H9 (cell line): Measurements from ENCODE around the gene CHTF8. TPM values are rescaled to one million over a fixed set of nuclear protein-coding genes. Genes with fewer than 3 reads are reported as not detected.

Experiments
- DNase-seq: peaks from one replicate; pipeline ENCODE4 v3.0.0-alpha.2; 2017
- H2AFZ ChIP-seq: one replicate; pipeline ENCODE4 v1.6.1; 2013; ENCODE audit warnings: mild to moderate bottlenecking, low read length, control low read depth, moderate library complexity
- H2AK5ac ChIP-seq: 2 replicates; pipeline ENCODE4 v1.6.1; 2013; ENCODE audit warnings: low read length, control low read depth, mixed read lengths; ENCODE audit not compliant: insufficient read length
- H2BK120ac ChIP-seq: one replicate; pipeline ENCODE4 v1.6.1; 2013; ENCODE audit warnings: low read depth, mild to moderate bottlenecking, low read length, control low read depth, inconsistent platforms; ENCODE audit not compliant: poor library complexity, severe bottlenecking
- H2BK12ac ChIP-seq: 2 replicates; pipeline ENCODE4 v1.6.1; 2013; ENCODE audit warnings: low read length, control low read depth, mixed read lengths, low read depth; ENCODE audit not compliant: insufficient read length
- H2BK15ac ChIP-seq: 2 replicates; pipeline ENCODE4 v1.6.1; 2013; ENCODE audit warnings: low read depth, low read length, control low read depth
- H2BK20ac ChIP-seq: one replicate; pipeline ENCODE4 v1.6.1; 2013; ENCODE audit warnings: low read depth, mild to moderate bottlenecking, low read length, control low read depth, inconsistent platforms; ENCODE audit not compliant: poor library complexity, severe bottlenecking
- H2BK5ac ChIP-seq: 2 replicates; pipeline ENCODE4 v1.6.1; 2013; ENCODE audit warnings: low read length, control low read depth, mixed read lengths; ENCODE audit not compliant: insufficient read length
- H3K14ac ChIP-seq: 2 replicates; pipeline ENCODE4 v1.6.1; 2013; ENCODE audit warnings: low read length, control low read depth; ENCODE audit not compliant: insufficient read depth
- H3K18ac ChIP-seq: 2 replicates; pipeline ENCODE4 v1.6.1; 2013; ENCODE audit warnings: low read depth, mild to moderate bottlenecking, mixed read lengths, low read length, control low read depth; ENCODE audit not compliant: insufficient read length
- H3K23ac ChIP-seq: 2 replicates; pipeline ENCODE4 v1.6.1; 2013; ENCODE audit warnings: low read length, control low read depth, mixed read lengths, low read depth; ENCODE audit not compliant: insufficient read length
- H3K23me2 ChIP-seq: 2 replicates; pipeline ENCODE4 v1.6.1; 2013; ENCODE audit warnings: low read depth, mild to moderate bottlenecking, mixed read lengths, low read length, control low read depth; ENCODE audit not compliant: insufficient read length, poor library complexity, severe bottlenecking
- H3K27ac ChIP-seq: 2 replicates; pipeline ENCODE4 v1.5.1; 2013; ENCODE audit warnings: low read length, control low read depth, mixed read lengths, low read depth; ENCODE audit not compliant: insufficient read length
- H3K27me3 ChIP-seq: 2 replicates; pipeline ENCODE4 v1.6.1; 2013; ENCODE audit warnings: low read length, control low read depth, inconsistent platforms; ENCODE audit not compliant: insufficient read depth
- H3K4ac ChIP-seq: 2 replicates; pipeline ENCODE4 v1.6.1; 2013; ENCODE audit warnings: low read depth, mild to moderate bottlenecking, control low read depth, inconsistent platforms, low read length, moderate library complexity
- H3K4me1 ChIP-seq: 2 replicates; pipeline ENCODE4 v1.6.1; 2013; ENCODE audit warnings: low read length, control low read depth, inconsistent platforms; ENCODE audit not compliant: insufficient read depth
- H3K4me2 ChIP-seq: 2 replicates; pipeline ENCODE4 v1.6.1; 2013; ENCODE audit warnings: low read length, control low read depth, mixed read lengths; ENCODE audit not compliant: insufficient read length, insufficient read depth
- H3K56ac ChIP-seq: 2 replicates; pipeline ENCODE4 v1.6.1; 2013; ENCODE audit warnings: low read depth, mild to moderate bottlenecking, mixed read lengths, low read length, control low read depth; ENCODE audit not compliant: insufficient read length
- H3K79me1 ChIP-seq: 2 replicates; pipeline ENCODE4 v1.6.1; 2013; ENCODE audit warnings: low read depth, mild to moderate bottlenecking, moderate library complexity, low read length, control low read depth, inconsistent platforms; ENCODE audit not compliant: insufficient read depth, poor library complexity, severe bottlenecking
- H3K79me2 ChIP-seq: 2 replicates; pipeline ENCODE4 v1.6.1; 2013; ENCODE audit warnings: low read length, control low read depth, inconsistent platforms; ENCODE audit not compliant: insufficient read depth
- H3K9ac ChIP-seq: 2 replicates; pipeline ENCODE4 v1.6.1; 2013; ENCODE audit warnings: low read length, control low read depth, mixed read lengths; ENCODE audit not compliant: insufficient read length; ENCODE audit errors: extremely low read depth
- H3K9me3 ChIP-seq: one replicate; pipeline ENCODE4 v1.6.1; 2013; ENCODE audit warnings: low read depth, low read length, inconsistent platforms; ENCODE audit not compliant: control insufficient read depth
- H3T11ph ChIP-seq: one replicate; pipeline ENCODE4 v1.6.1; 2013; ENCODE audit warnings: mild to moderate bottlenecking, low read length, control low read depth, inconsistent platforms
- H4K20me1 ChIP-seq: one replicate; pipeline ENCODE4 v1.6.1; 2013; ENCODE audit not compliant: control insufficient read depth, insufficient read length, insufficient read depth
- H4K5ac ChIP-seq: 2 replicates; pipeline ENCODE4 v1.6.1; 2013; ENCODE audit warnings: low read depth, mild to moderate bottlenecking, mixed read lengths, low read length, control low read depth; ENCODE audit not compliant: insufficient read length
- H4K8ac ChIP-seq: replicated peaks from 2 replicates; pipeline ENCODE4 v1.6.1; 2013; ENCODE audit warnings: low read length, control low read depth, mixed read lengths, low read depth; ENCODE audit not compliant: insufficient read length
- H4K91ac ChIP-seq: 2 replicates; pipeline ENCODE4 v1.6.1; 2013; ENCODE audit warnings: low read depth, mild to moderate bottlenecking, moderate library complexity, mixed read lengths, low read length, control low read depth; ENCODE audit not compliant: insufficient read length
- H3K27ac Mint-ChIP-seq, 3 experiments: 2 replicates in 2 of 3; 3 replicates in 1 of 3; pipeline ENCODE4 v1.8.0; 2020 to 2021; ENCODE audit warnings: mixed read lengths in 3 of 3, mild to moderate bottlenecking in 1 of 3, moderate library complexity in 1 of 3
- H3K27me3 Mint-ChIP-seq: 2 replicates; pipeline ENCODE4 v1.8.0; 2021; ENCODE audit warnings: low read depth, mild to moderate bottlenecking, moderate library complexity, mixed read lengths
- H3K36me3 Mint-ChIP-seq, 3 experiments: 2 replicates in 2 of 3; 3 replicates in 1 of 3; pipeline ENCODE4 v1.8.0; 2020 to 2021; ENCODE audit warnings: low read depth in 3 of 3, mixed read lengths in 3 of 3; ENCODE audit not compliant: insufficient read depth in 1 of 3
- H3K4me1 Mint-ChIP-seq, 2 experiments: 2 replicates each; pipeline ENCODE4 v1.8.0; 2020; ENCODE audit warnings: mixed read lengths in 2 of 2
- H3K4me3 Mint-ChIP-seq, 2 experiments: 2 replicates in 1 of 2; 3 replicates in 1 of 2; pipeline ENCODE4 v1.8.0; 2020 to 2021; ENCODE audit warnings: mild to moderate bottlenecking in 2 of 2, mixed read lengths in 2 of 2, moderate library complexity in 1 of 2
- H3K9me3 Mint-ChIP-seq, 2 experiments: 2 replicates in 1 of 2; 3 replicates in 1 of 2; pipeline ENCODE4 v1.8.0; 2020; ENCODE audit warnings: mild to moderate bottlenecking in 2 of 2, mixed read lengths in 2 of 2, moderate library complexity in 1 of 2
- CTCF ChIP-seq: fragments of 200-600 bp; sonication (generic); conservative IDR thresholded peaks from 3 replicates; pipeline ENCODE4 v1.8.0; 2021; ENCODE audit warnings: antibody characterized with exemption, mild to moderate bottlenecking
- WGBS: extraction: QIAGEN DNeasy Blood & Tissue Kit; methylation state at CpG from one replicate; pipeline ENCODE4 v1.1.7; 2013; ENCODE audit warnings: missing lambda C conversion rate, low lambda C conversion rate, mixed read lengths; ENCODE audit not compliant: insufficient read length; ENCODE audit errors: extremely low coverage; 5-methylcytosine and 5-hydroxymethylcytosine counted together
- total RNA-seq: library from RNA; stranded (reverse); gene quantifications from 2 replicates; pipeline ENCODE4 v1.2.1, GENCODE V29; 2021

CHTF8 gene
- total RNA-seq, 1 experiment from 2014 or later = 168 TPM

DNA sequence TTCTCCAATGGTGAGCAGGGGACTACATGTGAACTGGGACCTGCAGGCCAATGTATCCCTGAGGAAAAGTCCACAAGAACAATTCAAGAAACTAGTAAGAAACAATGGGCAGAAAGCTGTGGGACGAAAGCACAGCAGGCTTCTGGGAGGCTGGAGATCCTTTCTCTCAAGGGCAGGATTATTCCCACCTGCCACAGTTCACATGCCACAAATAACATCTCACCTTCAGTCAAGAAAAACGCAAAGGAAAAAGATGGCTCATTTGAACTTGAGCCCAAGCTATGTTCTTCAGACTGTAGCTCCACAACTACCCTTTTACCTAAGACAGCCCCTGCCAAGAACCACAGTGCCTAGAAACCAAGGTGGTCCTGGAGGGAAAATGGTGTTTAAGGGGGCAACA lies 13.9 kb downstream of the CHTF8 start:
- no peak overlapping the region for H2BK120ac ChIP-seq
- no peak for TF ChIP-seq CTCF
- no peaks in the 10 kb centered on the region for H3K4me1 ChIP-seq
- no peaks in the 10 kb centered on the region for H3K27me3 ChIP-seq
- no peak overlapping the region for H3K4ac ChIP-seq
- H3K14ac ChIP-seq = no peak overlapping the region
- H3K27me3 Mint-ChIP-seq = no peaks in the 10 kb centered on the region
- H3K9me3 ChIP-seq = no peaks in the 10 kb centered on the region
- H3K23me2 ChIP-seq = no peaks in the 10 kb centered on the region
- no peak overlapping the region for H4K91ac ChIP-seq
- no peak overlapping the region for H3K56ac ChIP-seq
- no peaks in the 10 kb centered on the region for H4K20me1 ChIP-seq
- no peak overlapping the region for H4K5ac ChIP-seq
- no peak overlapping the region for H3K4me2 ChIP-seq
- H2BK15ac ChIP-seq = no peak overlapping the region
- no peak overlapping the region for H3K18ac ChIP-seq
- no peak overlapping the region for H2BK12ac ChIP-seq
- no peaks in the 10 kb centered on the region; a peak in 2 of 5 replicates for H3K9me3 Mint-ChIP-seq
- H3K79me1 ChIP-seq = no peaks in the 10 kb centered on the region
- H3K9ac ChIP-seq = no peak overlapping the region
- no peak overlapping the region for H3T11ph ChIP-seq
- no peak overlapping the region for H3K23ac ChIP-seq
- peak overlapping the region in 1 of 3 experiments; percentile 37; a peak in 1 of 7 replicates for H3K27ac Mint-ChIP-seq
- H3K36me3 Mint-ChIP-seq = peaks cover 71 to 82% (median 78%) of the 10 kb centered on the region in 3 experiments
- DNase-seq = no peak
- no peak overlapping the region for H4K8ac ChIP-seq
- no CpG with 5 or more reads among the region's 2 CpGs for WGBS
- no peak overlapping the region for H2BK20ac ChIP-seq
- no peak overlapping the region for H2BK5ac ChIP-seq
- no peaks in the 10 kb centered on the region for H3K4me1 Mint-ChIP-seq
- no peak overlapping the region for H2AFZ ChIP-seq
- no peak overlapping the region for H3K4me3 Mint-ChIP-seq
- no peak overlapping the region for H2AK5ac ChIP-seq
- no peaks in the 10 kb centered on the region; the same call in 1 of the 2 replicates for H3K79me2 ChIP-seq
- H3K27ac ChIP-seq = no peak overlapping the region
